ENCODE measurements around the gene BRAP. TPM values are rescaled to one million over a fixed set of nuclear protein-coding genes. Genes with fewer than 3 reads are reported as not detected.
A peak's percentile ranks its signal among the peaks of the same experiment; 100 is the strongest.
"Not testable (repeated sequence)": the region's sequence is repeated elsewhere in the genome, so short reads cannot be mapped to it uniquely, and the experiment has no call there.

The BRAP gene
- total and polyA plus RNA-seq, 5 experiments from 2014 or later, result 17.8 to 26.7 (median 24.9) TPM

- ATAC-seq (no peak), DNase-seq (no peak)
- Mint-ChIP-seq H3K4me3 (no peak overlapping the region), H3K27me3 (no peaks in the 10 kb centered on the region), H3K36me3 (peaks cover 5 to 94% (median 16%) of the 10 kb centered on the region in 3 donors), H3K4me1 (peaks cover 0 to 10% (median 2%) of the 10 kb centered on the region in 4 donors), H3K27ac (peak overlapping the region in 3 of 10 donors; percentile 8 to 75 (median 21)), H3K9me3 (no peaks in the 10 kb centered on the region)
- POLR2A ChIA-PET, result no interaction called here
Observed at GRCh38 chr12:111664961-111665865, 20.5 kb downstream of the BRAP start.

- Mint-ChIP-seq H3K36me3 (peaks cover 5 to 94% (median 14%) of the 10 kb centered on the region in 3 donors), H3K27ac (peak overlapping the region in 1 of 10 donors; percentile 63), H3K4me1 (peaks cover 0 to 6% (median 2%) of the 10 kb centered on the region in 4 donors), H3K4me3 (no peak overlapping the region), H3K27me3 (no peaks in the 10 kb centered on the region), H3K9me3 (no peaks in the 10 kb centered on the region)
- POLR2A ChIA-PET, result no interaction called here
- DNase-seq (no peak), ATAC-seq (no peak)
Observed at GRCh38 chr12:111664499-111664898, 21.3 kb downstream of the BRAP start.

- DNase-seq (no peak), ATAC-seq (no peak)
- peak overlapping the region in 3 of 10 donors; percentile 0 to 75 (median 51) for H3K27ac Mint-ChIP-seq
- POLR2A ChIA-PET, result no interaction called here
- H3K4me1 Mint-ChIP-seq, result peaks cover 0 to 2% (median 0%) of the 10 kb centered on the region in 4 donors
- H3K4me3 Mint-ChIP-seq, result no peak overlapping the region
- H3K36me3 Mint-ChIP-seq, result peaks cover 14 to 81% (median 26%) of the 10 kb centered on the region in 3 donors
- no peaks in the 10 kb centered on the region for H3K27me3 Mint-ChIP-seq
- no peaks in the 10 kb centered on the region for H3K9me3 Mint-ChIP-seq
Observed at GRCh38 chr12:111656016-111656415, 29.7 kb downstream of the BRAP start.

GRCh38 chr12:111655356-111655755 is 30.4 kb downstream of the BRAP start:
- POLR2A ChIA-PET, result no interaction called here
- no peak for ATAC-seq
- H3K27ac Mint-ChIP-seq, result peak overlapping the region in 2 of 10 donors; percentile 24 to 47
- H3K4me1 Mint-ChIP-seq, result peaks cover 0 to 2% (median 0%) of the 10 kb centered on the region in 4 donors
- DNase-seq, result no peak
- H3K4me3 Mint-ChIP-seq, result no peak overlapping the region
- no peaks in the 10 kb centered on the region for H3K27me3 Mint-ChIP-seq
- peaks cover 14 to 83% (median 26%) of the 10 kb centered on the region in 3 donors for H3K36me3 Mint-ChIP-seq
- H3K9me3 Mint-ChIP-seq, result no peaks in the 10 kb centered on the region

- Mint-ChIP-seq H3K4me1 (peaks cover 0 to 2% (median 0%) of the 10 kb centered on the region in 4 donors), H3K9me3 (no peaks in the 10 kb centered on the region), H3K27me3 (no peaks in the 10 kb centered on the region), H3K27ac (peak overlapping the region in 1 of 10 donors; percentile 18), H3K4me3 (no peak overlapping the region), H3K36me3 (peaks cover 8 to 81% (median 23%) of the 10 kb centered on the region in 3 donors)
- DNase-seq (no peak), ATAC-seq (no peak)
- POLR2A ChIA-PET, result no interaction called here
Observed at GRCh38 chr12:111653596-111653995, 32.2 kb downstream of the BRAP start.

GRCh38 chr12:111652530-111652929 is 33.2 kb downstream of the BRAP start:
- H3K27ac Mint-ChIP-seq, H3K4me1 Mint-ChIP-seq, DNase-seq, H3K27me3 Mint-ChIP-seq, H3K4me3 Mint-ChIP-seq, H3K9me3 Mint-ChIP-seq, POLR2A ChIA-PET, ATAC-seq: not testable (repeated sequence)
- peaks cover 6 to 81% (median 20%) of the 10 kb centered on the region in 3 donors for H3K36me3 Mint-ChIP-seq

GRCh38 chr12:111650912-111651311 is 34.8 kb downstream of the BRAP start:
- no peak for ATAC-seq
- no peaks in the 10 kb centered on the region for H3K9me3 Mint-ChIP-seq
- peaks cover 0 to 2% (median 0%) of the 10 kb centered on the region in 4 donors for H3K4me1 Mint-ChIP-seq
- no peak for DNase-seq
- no peak overlapping the region for H3K4me3 Mint-ChIP-seq
- H3K36me3 Mint-ChIP-seq, result peaks cover 6 to 89% (median 23%) of the 10 kb centered on the region in 3 donors
- H3K27ac Mint-ChIP-seq, result no peak overlapping the region
- POLR2A ChIA-PET, result no interaction called here
- H3K27me3 Mint-ChIP-seq, result no peaks in the 10 kb centered on the region

- Mint-ChIP-seq H3K27ac (no peak overlapping the region), H3K4me3 (no peak overlapping the region), H3K4me1 (no peaks in the 10 kb centered on the region), H3K36me3 (peaks cover 0 to 85% (median 21%) of the 10 kb centered on the region in 3 donors), H3K9me3 (no peaks in the 10 kb centered on the region), H3K27me3 (no peaks in the 10 kb centered on the region)
- ATAC-seq (no peak), DNase-seq (no peak)
- POLR2A ChIA-PET, result no interaction called here
Observed at GRCh38 chr12:111645433-111645832, 40.3 kb downstream of the BRAP start.

GRCh38 chr12:111643427-111643826 is 42.3 kb downstream of the BRAP start:
- Mint-ChIP-seq H3K4me1 (no peaks in the 10 kb centered on the region), H3K9me3 (no peaks in the 10 kb centered on the region), H3K27ac (no peak overlapping the region), H3K36me3 (peaks cover 0 to 68% (median 14%) of the 10 kb centered on the region in 3 donors), H3K4me3 (no peak overlapping the region), H3K27me3 (no peaks in the 10 kb centered on the region)
- ATAC-seq (no peak), DNase-seq (no peak)
- POLR2A ChIA-PET, result no interaction called here

GRCh38 chr12:111642681-111643426 is 42.9 kb downstream of the BRAP start:
- POLR2A ChIA-PET, result no interaction called here
- H3K4me1 Mint-ChIP-seq, result no peaks in the 10 kb centered on the region
- peaks cover 0 to 65% (median 15%) of the 10 kb centered on the region in 3 donors for H3K36me3 Mint-ChIP-seq
- no peak overlapping the region for H3K4me3 Mint-ChIP-seq
- no peak for DNase-seq
- no peaks in the 10 kb centered on the region for H3K27me3 Mint-ChIP-seq
- no peaks in the 10 kb centered on the region for H3K9me3 Mint-ChIP-seq
- no peak for ATAC-seq
- H3K27ac Mint-ChIP-seq, result no peak overlapping the region

- Mint-ChIP-seq H3K9me3 (no peaks in the 10 kb centered on the region), H3K27me3 (no peaks in the 10 kb centered on the region), H3K27ac (no peak overlapping the region), H3K4me3 (no peak overlapping the region), H3K4me1 (peaks cover 0 to 3% (median 1%) of the 10 kb centered on the region in 4 donors), H3K36me3 (peaks cover 0 to 41% (median 8%) of the 10 kb centered on the region in 3 donors)
- POLR2A ChIA-PET, result interaction anchor here (0.6 kb wide), 1 partner anchor 10 kb away, joined by 3 read pairs; no protein-coding TSS in a partner anchor
- DNase-seq, result no peak
- ATAC-seq, result no peak
Observed at GRCh38 chr12:111640506-111640905, 45.2 kb downstream of the BRAP start.

- Mint-ChIP-seq H3K4me3 (no peak overlapping the region), H3K9me3 (no peaks in the 10 kb centered on the region), H3K4me1 (peaks cover 0 to 4% (median 1%) of the 10 kb centered on the region in 4 donors), H3K36me3 (peaks cover 0 to 23% (median 4%) of the 10 kb centered on the region in 3 donors), H3K27ac (peak overlapping the region in 2 of 10 donors; percentile 8 to 11), H3K27me3 (no peaks in the 10 kb centered on the region)
- ATAC-seq (no peak), DNase-seq (no peak)
- POLR2A ChIA-PET, result interaction anchor here (0.9 kb wide), 1 partner anchor 11 kb away, joined by 7 read pairs; no protein-coding TSS in a partner anchor
Observed at GRCh38 chr12:111638556-111638955, 47.2 kb downstream of the BRAP start.
